GM21737 (cell line): Measurements from ENCODE around the gene FABP2.

Experiments used
- ATAC-seq: cut with Tn5 transposase; IDR thresholded peaks from one replicate; pipeline ENCODE4 v1.9.1; 2021; ENCODE audit warnings: mild to moderate bottlenecking, moderate library complexity; ENCODE audit not compliant: unreplicated experiment

FABP2 gene

GRCh38 chr4:119268466-119268865 is 53.5 kb downstream of the FABP2 start:
- ATAC-seq: no peak
